BLaER1 (cell line): ENCODE results near the gene RIPOR2.
"Not testable (repeated sequence)": the region's sequence is repeated elsewhere in the genome, so short reads cannot be mapped to it uniquely, and the experiment has no call there.

Experiments
- H3K27ac ChIP-seq: shearing (Covaris generic); formaldehyde crosslinking; 2 replicates; pipeline ENCODE4 v1.8.1; 2022
- H3K27me3 ChIP-seq: shearing (Covaris generic); formaldehyde crosslinking; 2 replicates; pipeline ENCODE4 v1.8.1; 2022
- H3K36me3 ChIP-seq: shearing (Covaris generic); formaldehyde crosslinking; 2 replicates; pipeline ENCODE4 v1.8.1; 2022
- H3K4me1 ChIP-seq: shearing (Covaris generic); formaldehyde crosslinking; 2 replicates; pipeline ENCODE4 v1.8.1; 2022
- H3K4me2 ChIP-seq: shearing (Covaris generic); formaldehyde crosslinking; 2 replicates; pipeline ENCODE4 v1.8.1; 2022
- H3K4me3 ChIP-seq: shearing (Covaris generic); formaldehyde crosslinking; 2 replicates; pipeline ENCODE4 v1.8.1; 2022
- H3K9ac ChIP-seq: shearing (Covaris generic); formaldehyde crosslinking; 2 replicates; pipeline ENCODE4 v1.8.1; 2022
- H3K9me3 ChIP-seq: shearing (Covaris generic); formaldehyde crosslinking; 2 replicates; pipeline ENCODE4 v1.8.1; 2022
- H4K20me1 ChIP-seq: shearing (Covaris generic); formaldehyde crosslinking; 2 replicates; pipeline ENCODE4 v1.8.1; 2022
- Cebpa-rat ChIP-seq: shearing (Covaris generic); IDR thresholded peaks from 2 replicates; pipeline ENCODE4 v1.8.1; 2022

The RIPOR2 gene

DNA sequence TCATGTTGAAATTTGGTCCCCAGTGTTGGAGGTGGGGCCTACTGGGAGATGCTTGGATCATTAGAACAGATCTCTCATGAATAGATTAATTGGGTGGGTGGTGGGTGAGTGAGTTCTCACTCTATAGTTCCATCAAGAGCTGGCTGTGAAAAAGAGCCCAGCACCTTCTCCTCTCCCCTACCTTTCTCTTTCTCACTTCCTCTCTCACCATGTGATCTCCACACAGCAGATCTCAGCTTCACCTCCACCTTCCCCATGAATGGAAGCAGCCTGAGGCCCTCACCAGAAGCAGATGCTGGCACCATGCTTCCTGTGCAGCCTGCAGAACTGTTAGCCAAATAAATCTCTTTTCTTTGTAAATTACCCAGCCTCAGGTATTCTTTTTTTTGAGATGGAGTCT, 173.9 kb downstream of the RIPOR2 start:
- Histone ChIP-seq H3K9ac (no peak overlapping the region), H3K9me3 (no peaks in the 10 kb centered on the region), H3K27ac (no peak overlapping the region), H3K36me3 (no peaks in the 10 kb centered on the region), H3K4me2 (no peak overlapping the region), H3K4me3 (no peak overlapping the region), H4K20me1 (no peaks in the 10 kb centered on the region), H3K27me3 (no peaks in the 10 kb centered on the region), H3K4me1 (no peaks in the 10 kb centered on the region)
- no peak for TF ChIP-seq Cebpa-rat

DNA sequence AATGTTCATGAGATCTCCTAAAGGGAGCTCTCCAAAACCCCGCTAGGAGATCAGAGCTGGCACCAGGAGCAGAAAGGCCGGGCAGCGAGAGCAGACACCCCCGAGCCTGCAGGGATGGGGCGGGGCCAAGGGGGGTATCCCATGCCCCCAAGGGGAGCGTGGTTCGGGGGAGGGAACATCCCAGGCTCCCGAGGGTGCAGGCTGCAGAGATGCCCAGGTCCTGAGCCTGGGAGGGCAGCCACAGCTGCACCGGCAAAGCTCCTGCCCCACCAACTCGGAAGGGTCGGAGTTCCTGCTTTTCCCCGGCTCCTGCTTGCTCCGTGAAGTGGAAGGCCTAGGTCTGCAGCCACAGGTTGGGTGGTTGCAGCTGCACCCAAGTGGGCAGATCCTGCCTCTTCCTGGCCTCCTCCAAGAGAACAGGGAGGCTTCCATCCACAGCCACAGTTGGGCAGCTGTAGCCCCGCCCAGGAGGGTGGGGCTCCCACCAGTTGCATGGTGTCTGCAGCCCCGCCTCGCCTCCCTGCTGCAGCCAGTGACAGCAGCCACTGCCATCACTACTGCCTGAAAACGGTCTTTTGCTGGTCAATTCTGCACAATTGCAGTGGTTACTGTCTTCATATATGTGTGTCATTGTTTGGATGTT, 174.4 kb downstream of the RIPOR2 start:
- Histone ChIP-seq H3K4me3 (no peak overlapping the region), H3K36me3 (no peaks in the 10 kb centered on the region), H3K9me3 (no peaks in the 10 kb centered on the region), H4K20me1 (no peaks in the 10 kb centered on the region), H3K4me2 (no peak overlapping the region), H3K9ac (no peak overlapping the region), H3K4me1 (no peaks in the 10 kb centered on the region), H3K27ac (no peak overlapping the region), H3K27me3 (no peaks in the 10 kb centered on the region)
- TF ChIP-seq Cebpa-rat, result no peak

GRCh38 chr6:24760210-24760609, 175.6 kb downstream of the RIPOR2 start:
- no peaks in the 10 kb centered on the region for H3K9me3 ChIP-seq
- H4K20me1 ChIP-seq, result no peaks in the 10 kb centered on the region
- H3K4me3 ChIP-seq, result no peak overlapping the region
- no peak overlapping the region for H3K27ac ChIP-seq
- H3K9ac ChIP-seq, result no peak overlapping the region
- no peak overlapping the region for H3K4me2 ChIP-seq
- no peaks in the 10 kb centered on the region for H3K27me3 ChIP-seq
- no peak for TF ChIP-seq Cebpa-rat
- no peaks in the 10 kb centered on the region for H3K4me1 ChIP-seq
- H3K36me3 ChIP-seq, result no peaks in the 10 kb centered on the region

DNA sequence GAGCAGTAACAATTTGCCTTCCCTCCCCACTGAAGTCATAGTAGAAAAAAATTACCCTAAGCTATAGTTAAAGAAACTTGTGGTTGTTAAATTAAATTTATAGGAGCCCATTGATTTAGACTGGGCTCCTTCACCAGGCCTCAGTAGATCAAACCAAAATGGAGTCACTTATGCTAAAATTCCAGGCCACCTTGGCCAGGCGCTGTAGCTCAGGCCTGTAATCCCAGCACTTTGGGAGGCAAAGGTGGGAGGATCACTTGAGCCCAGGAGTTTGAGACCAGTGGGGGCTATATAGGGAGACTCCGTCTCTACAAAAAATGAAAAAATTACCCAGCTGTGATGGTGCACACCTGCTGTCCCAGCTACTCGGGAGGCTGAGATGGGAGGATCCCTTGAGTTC, 176.0 kb downstream of the RIPOR2 start:
- no peak for TF ChIP-seq Cebpa-rat
- H3K9ac ChIP-seq, result no peak overlapping the region
- no peak overlapping the region for H3K4me2 ChIP-seq
- H4K20me1 ChIP-seq, result no peaks in the 10 kb centered on the region
- H3K4me3 ChIP-seq, result no peak overlapping the region
- H3K4me1 ChIP-seq, result no peaks in the 10 kb centered on the region
- H3K27me3 ChIP-seq, result no peaks in the 10 kb centered on the region
- H3K9me3 ChIP-seq, result peaks cover under 1% of the 10 kb centered on the region; the same call in 1 of the 2 replicates
- no peaks in the 10 kb centered on the region for H3K36me3 ChIP-seq
- no peak overlapping the region for H3K27ac ChIP-seq

DNA sequence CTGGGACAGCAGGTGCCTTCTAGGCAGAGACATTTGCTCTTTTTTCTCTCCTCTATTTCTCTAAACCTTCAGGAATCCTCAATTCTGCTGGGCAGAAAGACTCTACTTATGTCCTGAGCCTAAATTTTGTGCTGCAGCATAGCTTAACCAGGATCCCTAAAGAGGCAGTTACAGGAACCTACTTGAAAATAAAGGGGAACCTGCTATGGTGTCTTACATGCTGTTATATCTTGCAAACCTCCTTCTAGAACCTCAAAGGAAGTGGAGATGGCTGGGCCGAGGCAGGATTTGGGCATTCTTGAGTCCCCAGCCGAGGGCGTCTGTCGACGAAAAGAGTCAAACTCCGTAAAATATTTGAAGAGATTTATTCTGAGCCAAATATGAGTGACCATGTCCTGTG, 178.1 kb downstream of the RIPOR2 start:
- no peak overlapping the region for H3K4me3 ChIP-seq
- H3K9me3 ChIP-seq, result peaks cover 5% of the 10 kb centered on the region; the same call in 1 of the 2 replicates
- TF ChIP-seq Cebpa-rat, result no peak
- no peak overlapping the region for H3K27ac ChIP-seq
- H3K4me1 ChIP-seq, result no peaks in the 10 kb centered on the region
- H3K9ac ChIP-seq, result no peak overlapping the region
- no peak overlapping the region for H3K4me2 ChIP-seq
- no peaks in the 10 kb centered on the region for H4K20me1 ChIP-seq
- H3K27me3 ChIP-seq, result no peaks in the 10 kb centered on the region
- H3K36me3 ChIP-seq, result no peaks in the 10 kb centered on the region

DNA sequence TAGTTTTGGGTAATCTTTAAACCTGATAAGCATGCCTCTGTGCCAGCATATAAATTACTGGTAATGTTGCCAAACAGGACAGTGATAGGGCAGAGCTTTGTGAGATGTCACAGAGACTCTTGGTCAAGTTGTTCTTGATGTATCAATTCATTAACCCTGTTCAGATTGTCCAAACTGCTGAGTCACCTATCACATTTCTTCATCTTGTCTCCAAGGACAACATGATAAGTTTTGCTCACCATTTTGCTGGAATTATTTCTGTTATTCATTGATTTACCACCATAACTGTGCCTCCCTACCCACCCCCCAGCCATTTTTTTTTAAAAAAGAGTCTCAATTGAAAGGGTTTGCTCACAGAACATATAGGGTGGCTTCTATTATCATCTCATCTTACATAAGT, 180.5 kb downstream of the RIPOR2 start:
- no peak overlapping the region for H3K4me3 ChIP-seq
- H3K9me3 ChIP-seq, result peaks cover 5% of the 10 kb centered on the region; the same call in 1 of the 2 replicates
- no peaks in the 10 kb centered on the region for H3K36me3 ChIP-seq
- H3K4me2 ChIP-seq, result no peak overlapping the region
- H3K9ac ChIP-seq, result no peak overlapping the region
- H3K27ac ChIP-seq, result no peak overlapping the region
- no peaks in the 10 kb centered on the region for H3K4me1 ChIP-seq
- H4K20me1 ChIP-seq, result no peaks in the 10 kb centered on the region
- no peaks in the 10 kb centered on the region for H3K27me3 ChIP-seq
- TF ChIP-seq Cebpa-rat, result no peak

- H3K9me3 ChIP-seq, H3K4me3 ChIP-seq, H3K9ac ChIP-seq, H3K4me2 ChIP-seq, H3K27me3 ChIP-seq, H3K36me3 ChIP-seq, H3K4me1 ChIP-seq, H4K20me1 ChIP-seq, H3K27ac ChIP-seq: not testable (repeated sequence)
Observed at GRCh38 chr6:24754378-24754777, 181.4 kb downstream of the RIPOR2 start.
